Dendritic cell treated with granulocyte-macrophage colony-stimulating factor and Interleukin-4, amounts not matched to agents 40 ng/mL and 50 ng/mL, for 4 days (primary cell): ENCODE results near the gene DDX1.

Source experiments
- H3K27ac Mint-ChIP-seq: one replicate; pipeline ENCODE4 v1.8.0; 2022; ENCODE audit warnings: mild to moderate bottlenecking, mixed read lengths
- H3K27me3 Mint-ChIP-seq: one replicate; pipeline ENCODE4 v1.8.0; 2022; ENCODE audit warnings: mild to moderate bottlenecking, mixed read lengths
- H3K36me3 Mint-ChIP-seq: one replicate; pipeline ENCODE4 v1.8.0; 2022; ENCODE audit warnings: low read depth, mixed read lengths
- H3K4me1 Mint-ChIP-seq: one replicate; pipeline ENCODE4 v1.8.0; 2022; ENCODE audit warnings: low read depth, mixed read lengths
- H3K4me3 Mint-ChIP-seq: one replicate; pipeline ENCODE4 v1.8.0; 2022; ENCODE audit warnings: mild to moderate bottlenecking, moderate library complexity, mixed read lengths
- H3K9me3 Mint-ChIP-seq: one replicate; pipeline ENCODE4 v1.8.0; 2022; ENCODE audit warnings: mixed read lengths
- intact Hi-C: fragments of 100-400 bp; cut with micrococcal nuclease; formaldehyde crosslinking; loops from one replicate; pipeline ENCODE4 v1.15.0; 2022

Gene DDX1

DNA sequence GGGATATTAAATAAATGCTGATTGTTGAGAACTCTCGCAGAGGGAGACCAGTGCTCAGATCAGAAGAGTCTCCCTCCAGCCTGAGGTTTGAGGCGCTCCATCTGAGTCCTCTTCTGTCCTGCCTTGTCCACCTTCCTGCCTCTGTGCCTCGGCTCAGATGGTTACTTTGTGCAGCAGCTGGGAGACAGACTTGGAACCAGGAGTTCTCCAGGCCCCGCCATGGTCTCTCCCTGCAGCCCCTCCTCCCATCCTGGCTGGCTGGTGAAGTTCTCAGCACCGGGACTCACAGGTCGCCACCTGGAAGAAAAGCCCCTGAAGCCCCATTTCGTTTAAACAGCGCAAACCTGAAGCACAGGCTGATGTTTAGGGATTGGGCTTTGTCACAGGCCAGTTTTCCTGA is 60.6 kb downstream of the DDX1 start:
- H3K9me3 Mint-ChIP-seq, result no peaks in the 10 kb centered on the region
- no peak overlapping the region for H3K4me3 Mint-ChIP-seq
- no peaks in the 10 kb centered on the region for H3K36me3 Mint-ChIP-seq
- H3K27me3 Mint-ChIP-seq, result no peaks in the 10 kb centered on the region
- intact Hi-C loops, result no loop called here
- no peaks in the 10 kb centered on the region for H3K4me1 Mint-ChIP-seq
- no peak overlapping the region for H3K27ac Mint-ChIP-seq

DNA sequence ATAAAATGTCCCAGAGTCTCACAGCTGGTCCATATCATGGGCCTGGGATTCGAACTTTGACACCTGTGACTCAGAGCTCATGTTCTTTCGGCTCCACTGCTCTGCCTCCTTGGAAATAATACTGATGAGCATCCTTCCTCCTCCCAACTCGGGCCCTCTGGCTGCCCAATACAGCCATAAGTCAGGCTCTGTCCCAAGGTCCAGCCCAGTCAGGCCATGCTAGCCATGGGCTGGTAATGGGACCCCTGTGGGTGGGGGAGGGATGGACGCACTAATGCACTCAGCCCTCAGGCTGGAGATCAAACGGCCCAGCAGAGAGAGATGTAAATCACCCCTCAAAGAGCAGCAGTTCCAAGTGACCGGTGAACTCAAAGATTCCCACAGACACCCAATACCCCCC is 61.1 kb downstream of the DDX1 start:
- intact Hi-C loops, result no loop called here
- no peaks in the 10 kb centered on the region for H3K36me3 Mint-ChIP-seq
- no peak overlapping the region for H3K27ac Mint-ChIP-seq
- H3K9me3 Mint-ChIP-seq, result no peaks in the 10 kb centered on the region
- no peak overlapping the region for H3K4me3 Mint-ChIP-seq
- H3K4me1 Mint-ChIP-seq, result no peaks in the 10 kb centered on the region
- H3K27me3 Mint-ChIP-seq, result no peaks in the 10 kb centered on the region

DNA sequence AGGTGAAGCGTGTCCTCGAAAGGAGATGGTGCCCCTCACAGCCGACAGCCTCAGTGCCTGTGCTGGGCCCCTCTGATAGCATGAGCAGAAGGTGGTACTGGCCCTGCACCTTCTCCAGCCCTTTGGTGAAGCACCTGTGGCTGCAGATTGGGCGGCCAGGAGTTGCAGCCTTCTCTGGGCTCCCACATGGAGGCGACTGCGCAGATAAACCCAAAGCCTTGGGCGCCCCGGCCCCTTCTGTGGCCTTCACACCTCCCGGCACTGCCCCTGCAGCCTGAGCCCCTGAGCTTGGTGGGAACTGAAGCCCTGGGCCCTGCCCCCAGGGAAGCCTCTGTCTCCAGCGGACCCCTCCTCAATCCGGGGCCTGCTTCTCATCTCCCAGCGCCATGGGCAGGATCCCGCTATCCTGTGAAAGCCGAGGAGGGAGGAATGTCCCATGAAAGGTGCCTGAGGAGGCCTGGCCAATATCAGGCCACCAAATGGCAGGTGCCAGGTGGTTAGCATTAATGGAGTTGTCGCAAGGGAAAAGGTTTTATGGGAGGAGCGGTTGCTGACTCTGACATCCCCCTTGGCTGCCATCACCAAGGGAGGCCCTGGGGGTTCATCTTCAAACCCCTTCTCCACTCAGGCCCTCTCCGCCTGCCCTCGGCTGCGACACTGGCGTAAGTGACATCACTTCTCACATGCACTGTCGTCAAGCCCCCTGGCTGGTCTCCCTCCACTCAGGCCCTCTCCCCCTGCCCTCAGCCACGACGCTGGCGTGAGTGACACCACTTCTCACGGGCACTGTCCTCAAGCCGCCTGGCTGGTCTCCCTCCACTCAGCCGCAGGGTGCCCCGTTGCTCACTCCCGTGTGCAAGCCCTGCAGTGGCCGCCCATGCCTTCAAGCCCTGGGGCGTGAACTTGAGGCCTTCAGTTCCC is 62.4 kb downstream of the DDX1 start:
- Mint-ChIP-seq H3K27me3 (no peaks in the 10 kb centered on the region), H3K36me3 (no peaks in the 10 kb centered on the region), H3K4me3 (no peak overlapping the region), H3K27ac (no peak overlapping the region), H3K4me1 (no peaks in the 10 kb centered on the region), H3K9me3 (peaks cover 8% of the 10 kb centered on the region)
- intact Hi-C loops, result no loop called here

DNA sequence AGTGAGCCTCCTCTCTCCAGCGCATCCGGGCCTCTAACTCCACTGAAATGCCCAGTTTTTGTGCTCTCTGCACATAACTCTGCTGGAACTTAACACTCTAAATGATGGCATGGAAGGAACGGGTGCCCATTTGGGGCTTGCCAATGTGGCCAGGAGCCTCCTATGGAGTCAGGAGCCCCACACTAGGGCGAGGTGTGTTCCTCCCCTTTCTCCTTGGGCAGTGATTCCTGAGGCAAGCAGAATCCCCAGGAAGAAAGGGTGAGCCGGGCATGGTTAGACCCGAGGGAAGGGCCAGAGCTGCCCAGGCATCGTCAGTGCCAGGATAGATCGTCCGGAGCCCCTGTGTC is 63.0 kb downstream of the DDX1 start:
- Mint-ChIP-seq H3K27ac (no peak overlapping the region), H3K27me3 (no peaks in the 10 kb centered on the region), H3K4me1 (no peaks in the 10 kb centered on the region), H3K9me3 (peaks cover 12% of the 10 kb centered on the region), H3K4me3 (no peak overlapping the region), H3K36me3 (no peaks in the 10 kb centered on the region)
- intact Hi-C loops, result no loop called here

DNA sequence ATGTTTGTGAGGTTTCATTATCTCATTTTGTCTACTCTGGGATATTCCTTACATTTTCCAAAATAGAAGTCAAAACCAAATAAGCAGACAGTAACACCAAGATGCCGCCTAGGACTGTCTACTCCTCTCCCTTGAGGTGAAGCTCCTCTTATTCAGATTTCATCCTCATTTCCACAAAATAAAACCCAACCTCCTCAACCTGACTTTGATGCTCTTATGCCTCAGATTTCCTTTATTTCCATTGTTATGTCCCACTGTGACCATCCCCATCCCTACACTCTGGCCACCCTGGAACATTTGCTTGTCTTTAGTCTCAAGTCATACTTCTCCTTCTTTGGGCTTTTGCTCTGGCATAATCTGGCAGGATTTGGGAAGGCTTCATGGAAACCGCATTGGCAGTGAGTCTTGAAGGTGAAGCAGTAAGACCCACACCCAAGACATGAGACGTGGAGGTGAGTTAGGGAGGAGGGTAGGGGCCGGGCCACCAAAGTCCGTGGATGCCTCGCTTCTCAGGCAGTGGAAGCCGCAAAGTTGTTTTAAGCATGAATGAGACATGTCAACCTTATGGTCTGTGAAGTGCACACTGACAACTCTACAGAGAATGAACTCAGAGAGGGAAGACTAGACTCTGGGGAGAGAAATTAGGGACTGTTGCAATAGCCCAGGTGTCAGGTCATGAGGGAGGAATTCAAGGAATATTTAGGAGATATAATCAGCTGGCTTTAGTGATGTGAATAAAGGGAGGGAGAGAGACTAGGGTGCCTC is 63.6 kb downstream of the DDX1 start:
- no peaks in the 10 kb centered on the region for H3K27me3 Mint-ChIP-seq
- no peaks in the 10 kb centered on the region for H3K4me1 Mint-ChIP-seq
- no peak overlapping the region for H3K27ac Mint-ChIP-seq
- no peaks in the 10 kb centered on the region for H3K36me3 Mint-ChIP-seq
- intact Hi-C loops, result no loop called here
- H3K9me3 Mint-ChIP-seq, result peaks cover 12% of the 10 kb centered on the region
- H3K4me3 Mint-ChIP-seq, result no peak overlapping the region

DNA sequence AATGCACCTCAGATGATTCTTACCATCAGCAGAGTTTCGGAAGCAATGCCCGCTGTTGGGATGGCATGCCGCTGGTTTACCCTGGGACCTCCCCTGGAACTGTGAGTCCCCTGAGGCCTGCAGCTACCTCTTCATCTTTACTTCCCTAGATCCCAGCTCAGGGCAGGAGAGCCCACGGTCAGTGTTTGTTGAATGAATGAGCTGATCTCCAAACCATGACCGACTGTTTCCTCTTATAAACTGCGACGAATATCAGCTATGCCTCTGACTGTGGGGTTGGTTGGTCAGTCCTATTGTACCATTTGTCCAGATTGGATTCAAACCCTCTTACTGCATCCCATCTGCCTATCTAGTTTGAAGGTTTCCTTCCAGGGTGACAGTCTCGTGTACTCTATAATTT is 64.4 kb downstream of the DDX1 start:
- Mint-ChIP-seq H3K36me3 (no peaks in the 10 kb centered on the region), H3K4me1 (no peaks in the 10 kb centered on the region), H3K27ac (no peak overlapping the region), H3K9me3 (peaks cover 12% of the 10 kb centered on the region), H3K27me3 (no peaks in the 10 kb centered on the region), H3K4me3 (no peak overlapping the region)
- intact Hi-C loops, result no loop called here

DNA sequence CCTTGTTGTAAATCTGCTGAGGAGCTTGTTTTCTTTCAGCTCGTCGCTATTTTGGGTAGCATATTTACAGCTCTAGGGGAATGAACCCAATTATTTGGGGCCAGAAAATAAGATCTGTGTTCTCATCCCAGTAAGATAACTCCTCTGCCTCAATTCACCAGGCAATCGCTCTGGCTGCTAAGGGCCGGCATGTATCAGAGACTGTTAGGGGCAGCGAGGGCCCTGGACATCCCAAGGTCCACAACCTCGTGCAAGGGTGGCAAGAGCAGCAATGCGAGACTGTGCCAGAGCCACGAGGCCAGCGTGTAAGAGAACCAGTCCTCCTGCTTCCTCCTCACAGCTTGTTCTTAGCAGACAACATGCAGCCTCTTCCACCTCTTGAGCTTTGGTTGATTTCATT is 66.1 kb downstream of the DDX1 start:
- H3K27me3 Mint-ChIP-seq, result no peaks in the 10 kb centered on the region
- no peak overlapping the region for H3K27ac Mint-ChIP-seq
- intact Hi-C loops, result no loop called here
- H3K4me3 Mint-ChIP-seq, result no peak overlapping the region
- H3K9me3 Mint-ChIP-seq, result peaks cover 12% of the 10 kb centered on the region
- H3K36me3 Mint-ChIP-seq, result no peaks in the 10 kb centered on the region
- no peaks in the 10 kb centered on the region for H3K4me1 Mint-ChIP-seq

DNA sequence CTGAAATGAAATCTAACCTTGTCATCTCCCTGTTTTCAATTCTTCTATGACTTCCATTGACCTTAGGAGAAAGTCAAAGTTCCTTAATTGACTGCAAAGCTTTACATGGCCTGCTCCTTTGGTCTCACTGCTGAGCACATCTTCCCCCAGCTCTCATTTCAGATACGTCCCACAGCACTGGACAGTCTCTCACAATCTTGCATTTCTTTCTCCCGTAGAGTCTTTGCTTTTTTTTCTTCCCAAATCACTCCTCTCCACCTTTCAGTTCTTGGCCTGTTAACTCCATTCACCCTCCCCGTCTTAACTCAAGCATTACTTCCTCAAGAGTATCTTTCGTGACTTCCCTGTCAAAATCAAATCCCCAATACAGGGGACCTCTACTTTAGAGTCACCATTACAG is 67.2 kb downstream of the DDX1 start:
- Mint-ChIP-seq H3K27me3 (no peaks in the 10 kb centered on the region), H3K36me3 (no peaks in the 10 kb centered on the region), H3K27ac (no peak overlapping the region), H3K4me3 (no peak overlapping the region), H3K9me3 (peaks cover 12% of the 10 kb centered on the region), H3K4me1 (no peaks in the 10 kb centered on the region)
- intact Hi-C loops, result no loop called here

DNA sequence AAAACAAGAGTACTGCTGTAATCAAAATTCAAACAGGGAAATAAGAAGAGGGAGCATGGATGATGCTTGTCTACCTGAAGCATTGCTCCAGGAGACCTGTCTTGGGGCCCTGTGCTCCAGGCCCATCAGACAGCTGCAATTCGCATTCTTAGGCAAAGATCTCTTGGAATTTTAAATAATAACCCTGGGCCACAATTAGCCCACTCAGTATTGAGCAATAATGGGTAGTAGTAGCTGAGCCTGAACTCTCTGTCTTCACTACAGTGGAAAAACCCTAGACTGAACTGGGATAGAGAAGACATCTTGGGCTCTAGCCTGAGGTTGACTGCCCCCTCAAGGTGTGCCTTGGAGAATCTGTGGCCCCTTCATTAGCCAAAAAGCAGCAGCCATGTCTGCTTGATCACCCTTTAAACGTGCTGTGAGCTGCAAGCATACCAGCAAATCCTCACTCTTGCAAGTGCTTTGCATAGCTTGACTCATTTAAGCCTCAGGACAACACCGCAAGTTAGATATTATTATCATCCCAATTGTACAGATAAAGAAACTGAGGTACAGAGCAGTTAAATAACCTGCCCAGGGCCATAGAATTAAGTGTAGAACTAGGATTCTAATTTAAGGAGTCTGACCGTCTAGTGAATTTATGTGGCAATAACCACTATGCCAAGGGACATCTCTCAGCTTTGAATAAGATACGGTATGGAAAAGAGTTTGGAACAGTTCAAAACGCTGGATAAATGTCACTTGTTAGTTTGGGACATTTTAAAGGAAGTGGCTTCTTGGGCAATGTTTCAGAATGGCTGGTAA is 69.0 kb downstream of the DDX1 start:
- no peaks in the 10 kb centered on the region for H3K4me1 Mint-ChIP-seq
- intact Hi-C loops, result no loop called here
- H3K36me3 Mint-ChIP-seq, result no peaks in the 10 kb centered on the region
- H3K27me3 Mint-ChIP-seq, result no peaks in the 10 kb centered on the region
- H3K27ac Mint-ChIP-seq, result no peak overlapping the region
- peaks cover 12% of the 10 kb centered on the region for H3K9me3 Mint-ChIP-seq
- H3K4me3 Mint-ChIP-seq, result no peak overlapping the region

DNA sequence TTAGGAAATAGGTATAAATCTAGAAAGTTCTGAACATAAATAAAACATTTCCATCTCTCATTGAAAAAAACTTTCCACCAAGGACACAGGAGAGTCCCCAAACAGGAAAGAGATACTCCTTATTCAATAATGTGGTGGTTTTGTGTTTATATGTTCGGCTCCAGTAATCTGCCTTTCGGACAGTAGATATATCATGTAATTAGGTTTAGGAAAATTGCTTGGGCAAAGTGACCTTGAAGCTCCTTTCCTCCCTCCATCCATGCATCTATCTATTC is 69.6 kb downstream of the DDX1 start:
- Mint-ChIP-seq H3K4me1 (no peaks in the 10 kb centered on the region), H3K27ac (no peak overlapping the region), H3K36me3 (no peaks in the 10 kb centered on the region), H3K27me3 (no peaks in the 10 kb centered on the region), H3K9me3 (peaks cover 12% of the 10 kb centered on the region), H3K4me3 (no peak overlapping the region)
- intact Hi-C loops, result no loop called here

DNA sequence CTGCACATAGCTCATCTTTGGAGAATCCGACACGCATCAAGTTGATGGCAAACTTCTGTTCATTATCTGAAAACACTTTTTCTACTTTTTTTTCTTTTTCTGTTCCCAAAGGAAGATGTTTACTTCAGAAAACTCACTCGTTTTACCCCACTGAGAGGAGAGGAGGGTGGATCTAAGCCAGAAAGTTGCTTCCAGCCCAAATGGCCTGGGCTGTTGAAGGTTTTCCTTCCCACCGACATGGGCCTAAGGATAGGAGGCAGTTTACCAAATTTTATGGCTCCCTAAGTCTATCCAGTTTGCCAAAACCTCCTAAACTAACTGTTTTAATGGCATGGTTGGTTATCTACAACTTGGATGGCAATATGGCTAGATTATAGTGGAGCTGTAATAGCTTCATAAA is 70.4 kb downstream of the DDX1 start:
- no peak overlapping the region for H3K27ac Mint-ChIP-seq
- peaks cover 12% of the 10 kb centered on the region for H3K9me3 Mint-ChIP-seq
- intact Hi-C loops, result no loop called here
- H3K4me3 Mint-ChIP-seq, result no peak overlapping the region
- no peaks in the 10 kb centered on the region for H3K27me3 Mint-ChIP-seq
- no peaks in the 10 kb centered on the region for H3K36me3 Mint-ChIP-seq
- no peaks in the 10 kb centered on the region for H3K4me1 Mint-ChIP-seq

DNA sequence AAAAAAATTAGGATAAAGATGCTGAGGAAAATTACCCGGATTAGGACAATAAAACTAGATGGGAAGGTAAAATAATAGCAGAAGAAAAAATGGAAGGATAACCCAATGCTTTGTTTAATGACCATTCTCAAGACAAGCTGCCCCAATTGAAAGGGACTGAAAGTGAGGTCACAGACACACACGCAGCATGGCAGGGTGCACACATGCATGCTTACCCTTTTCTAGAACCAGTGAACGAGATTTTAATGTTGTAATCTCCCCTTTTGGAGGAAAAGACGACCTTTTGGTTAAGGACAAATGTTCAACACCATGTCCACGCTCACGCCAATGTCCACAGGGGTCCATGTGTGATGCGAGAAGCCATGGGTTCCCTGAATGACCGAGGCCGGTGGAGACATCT is 70.9 kb downstream of the DDX1 start:
- Mint-ChIP-seq H3K27ac (no peak overlapping the region), H3K4me1 (no peaks in the 10 kb centered on the region), H3K9me3 (peaks cover 12% of the 10 kb centered on the region), H3K4me3 (no peak overlapping the region), H3K36me3 (no peaks in the 10 kb centered on the region), H3K27me3 (no peaks in the 10 kb centered on the region)
- intact Hi-C loops, result no loop called here

DNA sequence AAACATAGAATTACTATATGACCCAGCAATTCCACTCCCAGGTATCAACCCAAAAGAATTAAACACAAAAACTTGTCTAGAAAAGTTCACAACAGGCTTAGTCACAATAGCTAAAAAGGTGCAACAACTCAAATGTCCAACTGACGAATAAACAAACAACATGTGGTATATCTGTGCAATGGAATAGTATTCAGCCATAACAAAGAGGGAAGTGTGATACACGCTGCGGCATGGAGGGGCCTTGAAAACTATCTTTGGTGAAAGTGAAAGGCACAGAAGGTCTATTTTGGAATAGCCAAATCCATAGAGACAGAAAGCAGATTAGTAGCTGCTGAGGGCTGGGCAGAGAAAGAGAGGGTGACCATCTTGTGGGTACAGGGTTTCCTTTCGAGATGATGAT is 72.1 kb downstream of the DDX1 start:
- intact Hi-C loops, result no loop called here
- H3K4me1 Mint-ChIP-seq, result no peaks in the 10 kb centered on the region
- peaks cover 6% of the 10 kb centered on the region for H3K9me3 Mint-ChIP-seq

More for the DNA sequence above, 72.1 kb downstream of the DDX1 start:
- Mint-ChIP-seq H3K27me3 (no peaks in the 10 kb centered on the region), H3K36me3 (no peaks in the 10 kb centered on the region), H3K27ac (no peak overlapping the region), H3K4me3 (no peak overlapping the region)
